Neural progenitor cell (in vitro differentiated cells): ENCODE results near the gene ASTN1.

Experiments
- CTCF ChIP-seq: fragments of 200-600 bp; sonication (generic); IDR thresholded peaks from 2 replicates; pipeline ENCODE4 v1.5.1; 2017; ENCODE audit warnings: antibody characterized with exemption, mild to moderate bottlenecking
- EZH2 ChIP-seq: fragments of 200-600 bp; sonication (generic); IDR thresholded peaks from 2 replicates; pipeline ENCODE4 v1.6.1; 2017; ENCODE audit warnings: antibody characterized with exemption, mild to moderate bottlenecking, moderate library complexity

- TF ChIP-seq CTCF, result no peak
- TF ChIP-seq EZH2, result no peak
Observed at GRCh38 chr1:176989023-176989422, 175.5 kb downstream of the ASTN1 start.
